Smooth muscle cell of the brain vasculature (primary cell): ENCODE results near the gene PHC1.
"Not testable (repeated sequence)": the region's sequence is repeated elsewhere in the genome, so short reads cannot be mapped to it uniquely, and the experiment has no call there.

Experiments
- DNase-seq: peaks from one replicate; pipeline ENCODE4 v3.0.0-alpha.2; 2012; ENCODE audit warnings: low read depth, low spot score

The PHC1 gene

DNA sequence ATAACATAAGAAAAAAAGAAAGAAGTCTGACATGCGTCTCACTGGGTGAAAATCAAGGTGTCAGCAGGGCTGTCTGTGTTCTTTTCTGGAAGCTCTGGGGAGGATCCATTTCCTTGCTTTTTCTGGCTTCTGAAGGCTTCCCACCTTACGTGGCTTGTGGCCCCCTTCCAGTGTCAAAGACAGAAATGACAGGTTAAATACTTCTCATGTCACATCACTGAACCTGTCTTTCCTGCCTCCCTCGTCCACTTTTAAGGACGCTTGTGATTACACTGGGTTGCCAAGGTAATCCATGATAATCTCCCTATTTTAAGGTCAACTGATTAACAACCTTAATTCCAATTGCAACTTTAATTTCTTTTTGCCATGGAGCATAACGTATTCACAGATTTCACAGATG is 4.6 kb upstream of the PHC1 start:
- DNase-seq = no peak

GRCh38 chr12:8911606-8912268 is 2.6 kb upstream of the PHC1 start:
- no peak for DNase-seq

GRCh38 chr12:8912914-8913313 is 1.4 kb upstream of the PHC1 start:
- no peak for DNase-seq

DNA sequence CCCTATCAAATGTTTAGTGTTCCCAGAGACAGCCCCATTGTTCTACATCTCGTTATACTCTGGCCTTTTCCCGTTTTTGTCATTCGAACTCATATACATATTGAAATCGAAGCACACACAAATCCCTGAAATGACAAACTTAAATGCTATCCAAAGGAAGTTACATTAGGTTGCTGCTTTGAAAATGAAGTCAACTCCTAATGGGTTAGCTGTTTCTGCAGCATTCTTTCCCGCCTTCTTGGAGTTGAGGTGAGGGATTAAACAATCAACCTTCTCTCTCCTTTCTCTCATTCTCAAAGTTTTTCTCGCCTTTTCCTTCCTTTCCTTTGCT is 642 bp upstream of the PHC1 start:
- no peak for DNase-seq

DNA sequence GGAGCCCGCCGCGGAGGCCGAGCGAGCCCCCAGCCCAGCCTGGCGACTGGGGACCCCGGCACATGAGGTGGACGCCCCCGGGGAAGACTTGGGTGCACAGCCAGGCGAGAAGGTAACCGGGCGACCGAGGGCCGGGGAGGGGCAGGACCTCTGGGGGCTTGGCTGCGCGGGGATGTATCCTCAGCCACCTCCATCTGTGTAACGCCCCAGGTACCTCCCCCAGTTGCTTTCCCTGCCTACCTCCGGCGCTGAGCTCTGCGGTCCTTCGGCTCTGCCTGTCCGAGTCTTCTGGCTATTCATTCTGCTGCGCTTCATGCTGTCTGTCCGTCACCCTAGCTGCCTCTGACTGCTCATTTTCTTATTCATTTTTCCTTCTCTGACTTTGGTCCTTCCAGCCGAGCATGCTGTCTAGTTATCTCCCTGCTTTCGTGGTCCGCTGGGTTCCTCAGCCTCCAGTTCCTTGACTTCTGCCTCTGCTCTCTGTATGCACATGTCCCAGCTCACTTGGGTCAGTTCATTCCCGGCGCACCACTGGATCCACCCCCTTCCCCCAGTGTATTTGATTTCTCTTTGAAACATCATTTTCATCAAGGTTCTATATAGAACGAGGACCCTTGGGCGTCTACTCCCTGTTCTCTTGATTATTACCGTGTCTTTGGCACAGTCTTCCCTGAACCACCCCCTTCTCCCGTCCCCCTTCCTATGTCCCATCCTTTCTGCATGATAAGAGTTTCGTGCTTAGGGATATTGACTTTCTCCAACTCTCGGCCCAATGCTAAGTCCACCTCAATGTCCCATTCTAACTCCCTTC is 612 bp downstream of the PHC1 start:
- peak; percentile 17 for DNase-seq

- DNase-seq = no peak
Measured at GRCh38 chr12:8916154-8916553, 1.8 kb downstream of the PHC1 start.

DNA sequence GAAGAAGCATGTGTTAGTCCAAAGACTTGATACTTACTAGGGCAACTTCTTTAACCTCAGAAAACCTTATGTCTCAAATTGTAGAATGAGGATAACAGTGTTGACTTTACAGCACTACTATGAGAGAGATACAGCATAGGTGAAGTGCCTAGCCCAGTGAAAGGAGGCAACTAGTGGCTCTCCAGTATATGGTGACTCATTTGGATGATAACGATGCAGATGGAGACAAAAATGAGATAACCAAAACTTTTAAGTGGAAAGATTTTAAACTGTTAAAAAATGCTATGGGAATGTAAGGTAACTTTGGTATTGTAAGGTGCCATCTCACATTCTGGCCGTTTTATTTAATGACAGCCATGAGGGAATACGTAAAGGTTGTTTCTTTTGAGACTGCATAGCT is 2.7 kb downstream of the PHC1 start:
- no peak for DNase-seq

GRCh38 chr12:8917751-8918150 is 3.4 kb downstream of the PHC1 start:
- DNase-seq = no peak

GRCh38 chr12:8919643-8920042 is 5.3 kb downstream of the PHC1 start:
- DNase-seq = not testable (repeated sequence)

- DNase-seq = no peak
Measured at GRCh38 chr12:8922544-8922943, 8.2 kb downstream of the PHC1 start.

DNA sequence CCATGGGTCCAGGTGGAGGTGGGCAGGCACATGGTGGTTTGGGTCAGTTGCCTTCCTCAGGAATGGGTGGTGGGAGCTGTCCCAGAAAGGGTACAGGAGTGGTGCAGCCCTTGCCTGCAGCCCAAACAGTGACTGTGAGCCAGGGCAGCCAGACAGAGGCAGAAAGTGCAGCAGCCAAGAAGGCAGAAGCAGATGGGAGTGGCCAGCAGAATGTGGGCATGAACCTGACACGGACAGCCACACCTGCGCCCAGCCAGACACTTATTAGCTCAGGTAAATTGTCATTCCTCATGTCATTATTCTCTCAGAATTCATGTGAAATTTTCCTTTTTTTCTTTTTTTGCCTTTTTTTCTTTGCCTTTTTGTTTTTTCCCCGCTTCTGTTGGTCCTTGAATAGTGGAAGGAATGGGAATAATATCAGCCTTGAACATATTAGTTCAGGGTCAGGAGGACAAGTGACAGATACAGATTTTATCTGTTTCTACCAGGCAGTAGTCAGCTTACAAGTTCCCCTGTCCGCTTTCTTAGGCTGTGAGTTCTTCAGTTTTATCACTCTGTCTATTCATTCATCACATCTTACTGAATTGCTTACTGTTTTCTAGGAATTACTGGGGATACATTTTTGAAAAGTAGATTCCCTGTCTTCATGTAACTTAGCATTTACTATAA is 16.5 kb downstream of the PHC1 start:
- DNase-seq = not testable (repeated sequence)

DNA sequence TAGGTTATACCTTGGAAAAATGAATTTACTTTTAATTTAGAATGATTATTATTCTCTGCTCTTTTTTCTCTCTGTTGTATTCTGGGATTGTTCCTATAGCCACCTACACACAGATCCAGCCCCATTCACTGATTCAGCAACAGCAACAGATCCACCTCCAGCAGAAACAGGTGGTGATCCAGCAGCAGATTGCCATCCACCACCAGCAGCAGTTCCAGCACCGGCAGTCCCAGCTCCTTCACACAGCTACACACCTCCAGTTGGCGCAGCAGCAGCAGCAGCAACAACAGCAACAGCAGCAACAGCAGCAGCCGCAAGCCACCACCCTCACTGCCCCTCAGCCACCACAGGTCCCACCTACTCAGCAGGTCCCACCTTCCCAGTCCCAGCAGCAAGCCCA is 18.2 kb downstream of the PHC1 start:
- not testable (repeated sequence) for DNase-seq

DNA sequence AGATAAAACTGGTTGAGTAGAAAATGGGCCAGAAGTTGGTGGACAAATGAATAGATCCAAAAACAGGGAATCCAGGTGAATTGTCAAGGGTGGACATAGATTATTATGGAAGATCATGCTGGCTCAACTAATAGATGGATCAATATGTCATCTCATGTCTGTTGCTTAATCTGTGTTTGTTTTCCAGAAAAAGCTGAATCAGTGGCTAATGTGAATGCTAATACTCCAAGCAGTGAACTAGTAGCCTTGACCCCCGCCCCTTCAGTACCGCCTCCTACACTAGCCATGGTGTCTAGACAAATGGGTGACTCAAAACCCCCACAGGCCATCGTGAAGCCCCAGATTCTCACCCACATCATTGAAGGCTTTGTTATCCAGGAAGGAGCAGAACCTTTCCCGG is 19.8 kb downstream of the PHC1 start:
- not testable (repeated sequence) for DNase-seq

DNA sequence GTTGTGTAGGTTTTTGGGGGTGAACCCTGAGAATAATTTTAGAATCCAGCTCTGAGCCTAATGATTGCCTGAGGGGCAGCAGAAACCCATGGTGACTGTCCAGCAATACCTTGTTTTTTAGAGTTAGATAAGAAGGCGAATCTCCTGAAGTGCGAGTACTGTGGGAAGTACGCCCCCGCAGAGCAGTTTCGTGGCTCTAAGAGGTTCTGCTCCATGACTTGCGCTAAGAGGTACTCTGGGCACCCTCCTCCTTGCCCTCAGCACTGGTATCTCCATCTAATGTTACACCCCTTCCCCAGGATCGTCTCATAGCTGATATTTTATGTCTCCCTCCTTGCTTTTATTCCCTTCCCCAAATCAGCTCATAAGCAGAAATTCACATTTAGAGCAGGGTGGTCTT is 22.4 kb downstream of the PHC1 start:
- DNase-seq = no peak

DNA sequence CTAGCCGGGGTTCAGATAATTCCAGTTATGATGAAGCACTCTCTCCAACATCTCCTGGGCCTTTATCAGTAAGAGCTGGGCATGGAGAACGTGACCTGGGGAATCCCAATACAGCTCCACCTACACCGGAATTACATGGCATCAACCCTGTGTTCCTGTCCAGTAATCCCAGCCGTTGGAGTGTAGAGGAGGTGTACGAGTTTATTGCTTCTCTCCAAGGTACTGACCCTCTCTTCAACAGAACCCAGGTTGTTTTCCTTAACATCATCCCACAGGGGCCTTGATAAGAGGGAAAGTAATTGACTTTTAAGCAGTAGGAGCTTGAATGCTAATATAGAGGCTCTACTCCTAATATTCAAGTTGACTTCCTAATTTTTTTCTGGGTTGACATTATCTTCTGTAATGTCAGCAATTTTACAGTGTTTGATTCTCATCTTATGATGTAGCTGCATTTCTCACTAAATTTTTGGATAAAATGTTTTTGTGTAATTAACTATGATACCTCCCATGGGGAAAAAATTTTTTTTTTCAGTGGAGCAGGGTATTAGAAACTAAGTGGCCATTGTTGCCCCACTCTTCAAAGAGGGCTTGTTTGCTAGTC is 23.6 kb downstream of the PHC1 start:
- DNase-seq = not testable (repeated sequence)

- no peak for DNase-seq
Measured at GRCh38 chr12:8941691-8942478, 27.6 kb downstream of the PHC1 start.

GRCh38 chr12:8943565-8944186 is 29.4 kb downstream of the PHC1 start:
- no peak for DNase-seq

DNA sequence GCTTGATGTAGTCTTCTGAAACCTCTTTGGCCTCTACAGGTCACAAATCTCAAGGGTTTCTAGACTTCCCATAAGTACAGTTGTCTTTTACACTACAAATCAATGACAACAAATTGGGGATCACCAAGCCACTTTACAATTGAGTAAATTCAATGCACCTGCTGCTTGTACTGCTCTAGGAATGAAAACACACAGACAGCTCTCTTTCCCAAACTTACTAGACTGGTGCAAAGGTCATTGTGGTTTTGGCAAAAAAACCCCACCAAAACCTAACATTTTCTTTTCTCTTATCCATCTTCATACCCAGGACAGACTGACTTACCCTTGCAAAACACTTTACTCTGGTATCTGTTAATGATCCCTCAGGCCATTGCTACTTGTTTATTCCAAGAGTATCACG is 32.4 kb downstream of the PHC1 start:
- DNase-seq = no peak

GRCh38 chr12:8947737-8948136 is 33.4 kb downstream of the PHC1 start:
- no peak for DNase-seq

- DNase-seq = no peak
Measured at GRCh38 chr12:8948701-8949341, 34.5 kb downstream of the PHC1 start.
